ENCODE measurements around the gene ATF7IP. TPM values are rescaled to one million over a fixed set of nuclear protein-coding genes. Genes with fewer than 3 reads are reported as not detected.
A peak's percentile ranks its signal among the peaks of the same experiment; 100 is the strongest.

ATF7IP gene
- total RNA-seq, 2 experiments from 2014 or later = 55.6 to 66.0 TPM

DNA sequence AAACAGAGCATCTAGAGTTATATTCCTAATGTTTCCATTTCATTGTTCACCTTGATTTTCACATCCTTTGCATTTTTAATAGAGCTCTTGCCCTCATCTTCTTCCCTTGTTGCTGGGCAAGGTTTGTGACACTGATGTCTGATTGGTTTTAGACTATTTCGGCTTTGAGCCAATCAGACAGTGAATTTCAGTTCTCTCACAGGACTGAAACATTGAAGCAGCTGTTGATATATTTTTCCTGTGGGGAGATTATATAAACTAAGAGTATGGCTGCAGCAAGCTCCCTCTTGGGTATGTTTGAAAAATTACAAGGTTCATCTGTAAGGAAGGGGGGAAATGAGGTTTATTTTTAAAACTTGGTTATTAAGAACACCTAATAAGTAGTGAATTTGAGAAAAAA is 51.2 kb downstream of the ATF7IP start:
- intact Hi-C loops (cut with micrococcal nuclease; ENCODE audit: unreplicated experiment) = no loop called here
- H3K4me1 ChIP-seq (ENCODE audit: insufficient read depth, low read length, poor library complexity, severe bottlenecking) = peaks cover 9% of the 10 kb centered on the region

DNA sequence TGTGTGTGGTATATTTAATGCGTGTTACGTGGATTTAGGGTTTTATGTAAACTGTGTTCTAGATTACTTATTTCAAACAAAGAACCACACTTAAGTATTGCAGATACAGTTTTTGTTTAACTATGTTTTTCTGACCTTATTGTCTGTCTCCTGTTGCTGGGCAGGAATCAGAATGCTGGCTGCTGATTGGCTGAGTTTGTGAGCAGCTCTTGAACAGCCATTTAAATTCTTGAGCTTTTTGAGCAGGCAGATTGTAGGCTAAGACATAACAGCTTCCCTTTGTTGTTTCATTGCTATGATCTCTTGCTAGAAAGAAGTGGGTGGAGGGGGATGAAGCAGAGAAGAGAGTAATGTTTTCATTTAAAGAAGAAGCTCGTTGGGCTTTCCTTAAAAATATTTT is 52.2 kb downstream of the ATF7IP start:
- H3K4me1 ChIP-seq (ENCODE audit: insufficient read depth, low read length, poor library complexity, severe bottlenecking) = peaks cover 9% of the 10 kb centered on the region
- peaks cover 73% of the 10 kb centered on the region for H3K36me3 ChIP-seq (ENCODE audit: insufficient read depth, low read length)
- ChIA-PET POLR2A (interaction anchor here (0.5 to 1.3 kb wide), 3 partner anchors 14 to 110 kb away, joined by 4 to 5 read pairs (median 4); no protein-coding TSS in a partner anchor), CTCF (ENCODE audit: unreplicated experiment) (interaction anchor here (1.2 kb wide), 1 partner anchor 10 kb away, joined by 3 read pairs; no protein-coding TSS in a partner anchor)
- no peak for TF ChIP-seq EZH2phosphoT487 (IDR thresholded peaks at IDR 0.05; ENCODE audit: borderline replicate concordance, low read depth, low read length)
- TF ChIP-seq, protein P1, sequence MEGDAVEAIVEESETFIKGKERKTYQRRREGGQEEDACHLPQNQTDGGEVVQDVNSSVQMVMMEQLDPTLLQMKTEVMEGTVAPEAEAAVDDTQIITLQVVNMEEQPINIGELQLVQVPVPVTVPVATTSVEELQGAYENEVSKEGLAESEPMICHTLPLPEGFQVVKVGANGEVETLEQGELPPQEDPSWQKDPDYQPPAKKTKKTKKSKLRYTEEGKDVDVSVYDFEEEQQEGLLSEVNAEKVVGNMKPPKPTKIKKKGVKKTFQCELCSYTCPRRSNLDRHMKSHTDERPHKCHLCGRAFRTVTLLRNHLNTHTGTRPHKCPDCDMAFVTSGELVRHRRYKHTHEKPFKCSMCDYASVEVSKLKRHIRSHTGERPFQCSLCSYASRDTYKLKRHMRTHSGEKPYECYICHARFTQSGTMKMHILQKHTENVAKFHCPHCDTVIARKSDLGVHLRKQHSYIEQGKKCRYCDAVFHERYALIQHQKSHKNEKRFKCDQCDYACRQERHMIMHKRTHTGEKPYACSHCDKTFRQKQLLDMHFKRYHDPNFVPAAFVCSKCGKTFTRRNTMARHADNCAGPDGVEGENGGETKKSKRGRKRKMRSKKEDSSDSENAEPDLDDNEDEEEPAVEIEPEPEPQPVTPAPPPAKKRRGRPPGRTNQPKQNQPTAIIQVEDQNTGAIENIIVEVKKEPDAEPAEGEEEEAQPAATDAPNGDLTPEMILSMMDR (conservative IDR thresholded peaks at IDR 0.05; ENCODE audit: low read length) = no peak
- no peak overlapping the region for H3K27ac ChIP-seq (ENCODE audit: low read depth, low read length, poor library complexity, severe bottlenecking)
- no peak overlapping the region for H3K4me2 ChIP-seq (ENCODE audit: low read length)
- BruUV-seq (replicated peaks) = no TSS peak
- peaks cover 98% of the 10 kb centered on the region for H3K79me2 ChIP-seq (ENCODE audit: insufficient read depth, low read depth, low read length)
- H2AFZ ChIP-seq (ENCODE audit: low read length) = no peak overlapping the region
- H3K4me3 ChIP-seq (ENCODE audit: low read depth, low read length, poor library complexity, severe bottlenecking) = no peak overlapping the region
- H3K9me2 ChIP-seq (ENCODE audit: insufficient read depth, low read length) = no peaks in the 10 kb centered on the region
- no peaks in the 10 kb centered on the region for H4K20me1 ChIP-seq (ENCODE audit: insufficient read depth, low read length)
- DNase-seq (ENCODE audit: low spot score) = peak; percentile 47
- intact Hi-C loops (cut with micrococcal nuclease; ENCODE audit: unreplicated experiment) = no loop called here
- H3K9me3 ChIP-seq (ENCODE audit: low read length) = peaks cover 61% of the 10 kb centered on the region

More for the DNA sequence above, 51.2 kb downstream of the ATF7IP start:
- Histone ChIP-seq H3K4me3 (ENCODE audit: low read depth, low read length, poor library complexity, severe bottlenecking) (no peak overlapping the region), H3K9me3 (ENCODE audit: low read length) (peaks cover 58% of the 10 kb centered on the region), H2AFZ (ENCODE audit: low read length) (no peak overlapping the region), H3K27ac (ENCODE audit: low read depth, low read length, poor library complexity, severe bottlenecking) (peak overlapping the region; percentile 2), H3K36me3 (ENCODE audit: insufficient read depth, low read length) (peaks cover 69% of the 10 kb centered on the region), H4K20me1 (ENCODE audit: insufficient read depth, low read length) (no peaks in the 10 kb centered on the region), H3K4me2 (ENCODE audit: low read length) (no peak overlapping the region), H3K9me2 (ENCODE audit: insufficient read depth, low read length) (no peaks in the 10 kb centered on the region), H3K79me2 (ENCODE audit: insufficient read depth, low read depth, low read length) (peaks cover 98% of the 10 kb centered on the region)
- peak; percentile 65 for DNase-seq (ENCODE audit: low spot score)
- TF ChIP-seq, protein P1 (conservative IDR thresholded peaks at IDR 0.05; ENCODE audit: low read length) = 0 out of 2 replicates have a peak, but pooled peaks have one; percentile 39
- no peak for TF ChIP-seq EZH2phosphoT487 (IDR thresholded peaks at IDR 0.05; ENCODE audit: borderline replicate concordance, low read depth, low read length)
- CTCF ChIA-PET (ENCODE audit: unreplicated experiment) = interaction anchor here (1.0 kb wide), 1 partner anchor 179 kb away, joined by 4 read pairs; no protein-coding TSS in a partner anchor
- POLR2A ChIA-PET = interaction anchor here (0.5 to 1.2 kb wide), 5 partner anchors 14 to 159 kb away, joined by 3 to 10 read pairs (median 4); no protein-coding TSS in a partner anchor
- no TSS peak for BruUV-seq (replicated peaks)

DNA sequence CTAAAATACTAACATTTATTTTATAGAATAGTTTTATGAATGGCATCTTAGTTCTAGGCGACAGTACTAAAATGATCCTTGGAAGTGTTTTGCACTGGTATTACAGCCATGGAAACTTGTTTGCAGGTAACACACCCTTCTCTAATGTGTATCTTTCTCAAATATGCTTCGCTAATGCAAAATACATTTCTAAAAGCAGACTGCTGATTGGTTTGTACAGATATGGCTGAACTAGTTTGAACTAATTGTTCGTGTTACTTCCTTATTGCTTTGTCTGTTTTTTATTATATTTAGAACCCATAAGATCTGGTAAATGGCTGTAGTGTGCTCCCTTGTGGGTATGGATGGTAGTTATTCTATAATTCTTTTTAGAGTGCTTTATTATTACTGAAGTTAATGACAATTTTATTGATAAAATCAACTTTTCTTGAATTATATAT is 53.0 kb downstream of the ATF7IP start:
- Histone ChIP-seq H4K20me1 (ENCODE audit: insufficient read depth, low read length) (no peaks in the 10 kb centered on the region), H2AFZ (ENCODE audit: low read length) (no peak overlapping the region), H3K79me2 (ENCODE audit: insufficient read depth, low read depth, low read length) (peaks cover 98% of the 10 kb centered on the region), H3K4me2 (ENCODE audit: low read length) (no peak overlapping the region), H3K4me3 (ENCODE audit: low read depth, low read length, poor library complexity, severe bottlenecking) (no peak overlapping the region), H3K4me1 (ENCODE audit: insufficient read depth, low read length, poor library complexity, severe bottlenecking) (peaks cover 9% of the 10 kb centered on the region), H3K27ac (ENCODE audit: low read depth, low read length, poor library complexity, severe bottlenecking) (no peak overlapping the region), H3K36me3 (ENCODE audit: insufficient read depth, low read length) (peaks cover 74% of the 10 kb centered on the region), H3K9me3 (ENCODE audit: low read length) (peaks cover 60% of the 10 kb centered on the region), H3K9me2 (ENCODE audit: insufficient read depth, low read length) (no peaks in the 10 kb centered on the region)
- no TSS peak for BruUV-seq (replicated peaks)
- intact Hi-C loops (cut with micrococcal nuclease; ENCODE audit: unreplicated experiment) = no loop called here
- no peak for DNase-seq (ENCODE audit: low spot score)
- CTCF ChIA-PET (ENCODE audit: unreplicated experiment) = interaction anchor here (1.2 kb wide), 1 partner anchor 9 kb away, joined by 3 read pairs; no protein-coding TSS in a partner anchor
- POLR2A ChIA-PET = interaction anchor here (1.1 to 1.3 kb wide), 2 partner anchors 15 to 34 kb away, joined by 4 read pairs; no protein-coding TSS in a partner anchor
- no peak for TF ChIP-seq EZH2phosphoT487 (IDR thresholded peaks at IDR 0.05; ENCODE audit: borderline replicate concordance, low read depth, low read length)
- TF ChIP-seq, protein P1 (conservative IDR thresholded peaks at IDR 0.05; ENCODE audit: low read length) = 0 out of 2 replicates have a peak, but pooled peaks have one; percentile 33
